Measurements from ENCODE around the gene RNF44.

DNA sequence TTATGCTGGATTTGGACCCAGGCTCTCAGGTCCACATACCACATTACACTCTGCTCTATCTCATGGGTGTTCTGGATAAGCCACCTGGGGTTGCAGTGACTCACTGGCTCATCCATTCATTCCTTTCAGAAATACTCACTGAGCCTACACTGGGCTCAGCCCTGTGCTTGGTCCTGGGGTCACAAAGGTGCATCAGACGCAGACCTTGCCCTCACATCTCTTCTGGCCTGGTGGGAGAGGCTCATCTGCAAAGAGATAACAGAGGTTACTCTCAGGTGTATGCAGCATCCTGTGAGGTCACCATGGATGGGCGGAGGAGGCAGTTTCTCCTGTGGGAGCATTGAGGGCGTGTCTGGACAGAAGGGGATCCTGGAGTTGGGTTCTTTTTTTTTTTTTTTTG lies 24.1 kb upstream of the RNF44 start:
- TF ChIP-seq POLR2A (IDR thresholded peaks at IDR 0.05; ENCODE audit: low read depth) (no peak), CTCF (IDR thresholded peaks at IDR 0.05) (no peak)
